NCI-H1930 (cell line): ENCODE data around the gene TSGA10IP.
A peak's percentile ranks its signal among the peaks of the same experiment; 100 is the strongest.

Source experiments
- DNase-seq, 2 experiments: peaks; one replicate each; lab custom pipeline; 2025; lab: John Stamatoyannopoulos, UW

Gene TSGA10IP

DNA sequence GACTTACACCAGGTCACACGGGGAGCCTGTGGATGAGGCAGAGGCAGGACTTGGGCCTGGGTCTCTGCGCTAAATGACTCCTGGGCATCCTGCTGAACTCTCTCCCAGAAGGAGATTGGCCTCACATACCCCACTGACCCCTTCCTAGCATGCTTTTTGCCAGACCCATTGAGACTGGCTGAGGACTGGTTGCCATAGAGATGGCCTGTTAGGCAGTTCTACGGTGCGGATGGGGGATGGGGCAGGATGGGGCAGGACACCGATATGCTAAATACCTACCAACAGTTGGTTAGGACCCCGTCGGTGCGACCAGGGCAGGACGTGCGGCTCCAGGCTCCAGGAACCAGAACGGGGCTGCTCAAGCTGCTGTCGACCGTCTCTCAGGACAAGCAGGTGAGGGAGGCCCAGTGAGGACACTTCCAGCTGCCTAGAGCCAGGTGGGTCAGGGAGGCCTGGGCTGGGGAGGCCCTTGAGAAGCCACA is at the start of gene TSGA10IP:
TSS of gene TSGA10IP (plus strand) at position 51 of the 482 bp plus-strand sequence. CDS start at position 247, 196 bp downstream.
- DNase-seq, result no peak

DNA sequence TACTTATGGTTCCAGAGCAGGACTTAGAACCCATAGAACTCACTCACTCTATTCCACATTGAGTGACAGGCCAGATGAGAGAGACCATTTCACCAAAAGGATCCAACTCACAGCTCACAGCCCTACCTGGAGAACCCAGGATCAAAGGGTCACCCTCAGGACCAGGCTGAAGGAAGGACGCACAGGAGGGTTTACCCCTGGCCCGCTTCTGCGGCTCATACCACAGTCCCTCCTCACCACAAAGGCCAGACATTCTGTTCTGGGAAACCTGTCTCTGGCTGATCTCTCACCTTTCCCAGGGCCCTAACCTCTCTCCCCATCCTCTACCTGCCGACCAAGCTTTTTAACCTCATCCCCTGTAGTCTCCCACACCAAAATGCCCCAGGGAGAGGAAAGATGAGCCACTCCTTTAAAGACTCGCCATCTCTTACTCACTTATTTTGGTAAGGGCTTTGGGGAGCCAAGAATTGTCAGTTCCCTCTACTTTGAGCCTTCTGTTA is 49.7 kb upstream of the TSGA10IP start:
- DNase-seq, result no peak

- DNase-seq, result no peak
Observed at GRCh38 chr11:65896034-65896999, 49.0 kb upstream of the TSGA10IP start.

GRCh38 chr11:65897020-65897471 is 48.2 kb upstream of the TSGA10IP start:
- no peak for DNase-seq

GRCh38 chr11:65898656-65899355 is 46.5 kb upstream of the TSGA10IP start:
- no peak for DNase-seq

DNA sequence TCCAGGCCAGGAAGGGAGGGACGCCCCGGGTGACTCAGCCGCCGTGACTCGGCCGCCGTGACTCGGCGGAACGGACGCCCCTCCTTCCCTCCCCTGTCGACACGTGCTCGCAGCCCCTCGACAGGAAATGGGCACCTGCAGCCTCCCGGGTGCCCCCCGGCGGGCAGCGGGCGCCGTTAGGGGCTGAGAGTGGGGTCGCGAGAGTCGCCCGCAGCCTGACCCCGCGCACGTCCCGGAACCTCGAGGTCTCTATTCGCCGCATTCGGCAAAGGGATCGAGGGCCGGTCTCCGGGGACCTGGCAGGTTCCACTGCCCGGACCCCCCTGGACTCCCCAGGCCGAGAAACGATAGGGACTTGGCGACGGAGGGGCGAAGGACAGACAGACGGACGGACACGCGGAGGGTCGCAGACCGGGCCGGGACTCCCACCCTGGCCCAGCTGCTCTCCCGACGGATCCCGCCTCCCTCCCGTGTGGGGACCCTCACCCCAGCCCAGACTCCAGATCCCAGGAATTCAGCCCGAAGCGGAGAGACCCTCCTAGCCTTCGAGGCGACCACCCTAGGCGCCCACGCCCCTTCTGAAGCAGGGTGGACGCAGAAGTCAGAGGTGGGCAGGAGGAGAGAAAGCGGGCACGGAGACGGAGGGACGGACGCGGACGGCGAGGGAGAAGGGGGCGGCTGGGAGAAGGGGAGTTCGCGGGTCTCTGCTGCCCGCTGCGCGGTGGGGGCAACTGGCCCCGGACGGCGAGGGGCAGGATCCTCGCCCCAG is 45.7 kb upstream of the TSGA10IP start:
- no peak for DNase-seq

DNA sequence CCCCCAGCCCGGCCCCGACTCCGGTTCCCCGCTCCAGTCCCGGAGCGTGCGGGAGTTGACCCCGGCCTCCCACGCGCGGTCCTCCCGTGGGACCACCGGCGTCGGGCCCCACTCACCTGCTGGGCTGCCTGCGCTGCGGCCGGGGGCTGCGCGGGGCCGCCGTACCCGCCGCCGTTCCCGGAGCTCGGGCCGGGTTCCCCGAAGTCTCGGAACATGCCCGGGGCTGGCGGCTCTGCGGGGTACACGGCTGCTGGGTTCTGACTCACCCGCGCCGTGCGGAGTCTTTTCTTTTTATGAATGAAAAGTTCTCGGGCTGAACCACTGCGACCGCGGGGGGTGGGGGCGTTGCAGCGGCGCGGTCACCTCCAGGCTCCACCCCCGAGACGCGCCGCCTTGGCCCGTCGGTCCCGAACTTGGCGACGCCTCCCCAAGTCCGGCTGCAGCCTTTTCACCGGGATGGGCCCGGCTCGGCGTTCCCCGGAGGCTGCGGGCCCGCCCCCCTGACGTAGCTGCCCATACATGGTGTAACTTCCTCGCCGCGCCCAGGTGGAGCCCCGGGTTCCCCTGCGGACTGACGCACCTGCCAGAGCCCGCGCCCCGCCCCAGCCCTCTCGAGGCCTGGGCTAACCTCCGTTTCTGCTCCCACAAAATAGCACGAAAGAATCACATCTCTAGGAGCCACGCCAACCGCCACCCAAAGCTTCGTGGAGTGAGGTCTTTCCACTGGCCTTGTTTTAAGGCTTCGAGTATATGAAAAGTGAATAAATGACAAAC is 45.0 kb upstream of the TSGA10IP start, which contains the start of gene FOSL1:
TSS of gene FOSL1 (minus strand) at position 264 of the 774 bp plus-strand sequence. CDS start at position 215, 49 bp downstream.
- DNase-seq, result peak in 1 of 2 experiments; percentile 58

- DNase-seq, result no peak
Observed at GRCh38 chr11:65900899-65901180, 44.4 kb upstream of the TSGA10IP start.

DNA sequence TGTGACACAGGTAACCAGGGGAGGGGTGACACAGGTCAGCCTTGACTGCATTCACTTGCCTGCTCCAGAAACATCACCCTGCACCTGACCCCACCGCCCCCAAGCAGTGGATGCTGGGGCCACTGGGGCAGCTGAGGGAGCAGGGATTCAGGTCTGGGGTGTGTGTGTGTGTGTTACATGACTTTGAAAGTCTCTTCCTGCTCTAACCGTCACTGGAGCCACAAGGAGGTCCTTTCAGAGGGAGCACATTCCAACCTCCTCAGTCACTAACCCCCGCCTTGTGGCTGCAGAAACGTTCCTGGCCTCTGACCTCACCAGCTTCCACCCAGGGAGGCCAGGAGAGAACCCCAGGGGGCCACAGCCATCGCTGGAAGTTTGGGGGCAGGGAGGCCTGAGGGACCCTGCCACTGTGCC is 42.2 kb upstream of the TSGA10IP start:
- no peak for DNase-seq

GRCh38 chr11:65903715-65904114 is 41.6 kb upstream of the TSGA10IP start:
- DNase-seq, result no peak

DNA sequence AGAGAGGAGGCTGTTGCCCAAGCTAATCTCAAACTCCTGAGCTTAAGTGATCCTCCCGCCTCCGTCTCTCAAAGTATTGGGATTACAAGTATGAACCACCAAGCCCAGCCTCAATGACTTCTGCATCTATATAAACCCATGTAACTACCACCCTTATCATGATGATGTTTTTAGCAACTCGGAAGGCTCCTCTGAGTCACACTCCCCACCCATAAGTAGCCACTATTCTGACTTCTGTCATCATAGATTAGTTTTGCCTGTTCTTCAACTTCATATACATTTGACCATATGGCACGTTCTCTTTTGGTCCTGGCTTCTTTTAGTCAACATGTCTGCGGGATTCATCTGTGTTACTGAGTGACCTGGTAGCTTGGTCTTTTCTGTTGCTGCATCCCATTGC is 38.7 kb upstream of the TSGA10IP start:
- DNase-seq, result no peak

- no peak for DNase-seq
Observed at GRCh38 chr11:65907878-65908277, 37.4 kb upstream of the TSGA10IP start.

DNA sequence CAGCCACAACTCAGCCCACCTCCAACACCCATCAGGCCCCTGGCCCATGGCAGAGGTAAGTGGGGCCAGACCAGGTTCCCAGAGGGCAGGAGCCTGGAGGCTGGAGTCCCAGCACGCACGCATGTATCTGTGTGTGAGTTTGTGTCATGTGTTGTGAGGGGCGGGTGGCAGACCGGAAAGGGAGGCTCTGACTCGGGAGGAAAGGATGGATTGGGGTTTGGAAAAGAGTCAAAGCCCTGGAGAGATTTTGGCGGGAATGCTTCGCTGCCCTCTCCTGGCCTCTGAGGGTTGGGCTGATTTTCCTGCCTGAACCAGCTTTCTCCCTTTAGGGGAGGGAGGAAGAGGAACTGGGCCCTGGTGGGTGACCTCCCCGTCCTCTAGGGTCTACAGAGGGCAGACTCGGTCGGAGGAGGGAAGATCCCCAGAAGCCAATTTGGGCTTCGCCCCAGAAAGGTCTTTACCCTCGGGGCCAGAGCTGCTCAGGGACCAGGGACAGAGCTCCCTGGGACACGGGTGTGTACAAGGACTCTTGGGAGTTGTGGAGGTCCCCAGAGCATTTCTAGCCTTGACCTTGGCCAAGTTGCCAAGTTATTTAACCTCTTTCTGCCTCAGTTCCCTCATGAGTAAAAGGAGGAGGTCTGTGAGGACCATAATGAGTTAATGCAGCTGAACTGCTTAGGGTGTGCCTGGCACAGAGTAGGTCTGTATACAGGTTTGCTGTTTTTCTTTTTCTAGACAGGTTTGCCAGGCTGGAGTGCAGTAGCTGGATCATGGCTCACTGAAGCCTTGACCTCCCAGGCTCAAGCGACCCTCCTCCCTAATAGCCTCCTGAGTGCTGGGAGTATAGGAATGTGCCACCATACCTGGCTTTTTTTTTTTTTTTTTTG is 33.4 kb upstream of the TSGA10IP start:
- peak; percentile 24 to 28 for DNase-seq

DNA sequence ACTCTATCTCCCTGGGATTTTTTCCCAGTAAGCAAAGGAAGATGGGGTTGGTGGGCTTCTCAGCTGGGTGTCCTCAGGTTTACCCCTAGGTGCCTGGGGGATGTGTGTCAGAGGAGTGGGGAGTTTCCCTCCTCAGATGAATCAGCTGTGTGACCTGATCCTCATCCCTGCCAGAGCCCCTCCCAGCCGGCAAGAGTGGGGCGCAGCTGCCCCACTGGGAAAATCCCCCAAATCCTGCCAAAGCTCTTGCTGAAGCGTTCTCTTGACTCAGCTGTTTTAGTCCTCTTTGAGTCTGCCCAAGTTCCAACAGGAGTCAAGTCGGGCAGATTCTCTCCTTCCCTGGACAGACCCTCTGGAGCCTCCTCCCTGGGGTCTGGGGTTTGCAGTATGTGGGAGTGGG is 32.4 kb upstream of the TSGA10IP start:
- no peak for DNase-seq

- DNase-seq, result no peak
Observed at GRCh38 chr11:65915101-65915820, 30.0 kb upstream of the TSGA10IP start.

DNA sequence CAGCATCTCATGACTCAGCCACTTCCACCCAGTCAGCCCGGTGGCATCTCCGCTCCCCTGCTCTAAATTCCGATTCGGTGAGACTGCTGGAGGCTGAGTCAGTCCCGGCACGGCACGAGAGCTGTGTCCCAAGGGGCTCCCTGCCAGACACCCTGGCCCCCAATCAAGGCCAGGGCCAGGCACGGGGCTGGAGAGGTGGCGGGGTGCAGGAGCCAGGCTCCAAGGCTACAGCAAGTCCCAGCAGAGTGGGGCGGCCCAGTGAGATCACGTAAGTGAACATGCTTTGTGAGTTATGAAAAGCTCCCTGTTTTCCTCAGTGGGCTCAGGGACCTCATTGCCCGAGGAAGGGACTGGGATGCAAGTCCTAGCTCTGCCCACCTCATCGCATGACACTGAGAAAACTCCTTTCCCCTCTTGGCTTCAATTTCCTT is 29.4 kb upstream of the TSGA10IP start:
- DNase-seq, result no peak

- DNase-seq, result no peak
Observed at GRCh38 chr11:65916391-65916790, 28.9 kb upstream of the TSGA10IP start.

GRCh38 chr11:65917077-65917433 is 28.2 kb upstream of the TSGA10IP start:
- DNase-seq, result no peak

- no peak for DNase-seq
Observed at GRCh38 chr11:65917434-65918210, 27.7 kb upstream of the TSGA10IP start.
